HL-60/S4 (cell line): ENCODE data around the gene PLXNA2.

Experiments
- in situ Hi-C: fragments of 300-500 bp; cut with MboI; formaldehyde crosslinking; loops from 2 replicates; pipeline ENCODE4 v1.14.3; 2022; ENCODE audit warnings: low sequenced_read_pairs

Gene PLXNA2

DNA sequence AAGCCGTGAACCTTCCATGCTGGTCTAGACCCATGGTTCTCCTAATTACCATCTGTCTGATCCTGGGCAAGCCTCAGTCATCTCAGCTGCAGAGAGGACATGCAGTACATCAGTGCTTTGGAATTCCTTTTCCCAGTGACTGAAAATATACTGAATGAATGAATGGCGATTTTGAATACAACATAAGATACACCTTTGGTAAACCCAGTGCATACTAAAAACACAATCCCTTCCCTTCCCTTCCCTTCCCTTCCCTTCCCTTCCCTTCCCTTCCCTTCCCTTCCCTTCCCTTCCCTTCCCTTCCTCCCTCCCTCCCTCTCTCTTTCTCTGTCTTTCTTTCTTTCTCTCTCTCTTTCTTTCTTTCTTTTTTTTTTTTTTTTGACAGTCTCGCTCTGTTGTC, 21.3 kb upstream of the PLXNA2 start:
- in situ Hi-C loops: no loop called here

DNA sequence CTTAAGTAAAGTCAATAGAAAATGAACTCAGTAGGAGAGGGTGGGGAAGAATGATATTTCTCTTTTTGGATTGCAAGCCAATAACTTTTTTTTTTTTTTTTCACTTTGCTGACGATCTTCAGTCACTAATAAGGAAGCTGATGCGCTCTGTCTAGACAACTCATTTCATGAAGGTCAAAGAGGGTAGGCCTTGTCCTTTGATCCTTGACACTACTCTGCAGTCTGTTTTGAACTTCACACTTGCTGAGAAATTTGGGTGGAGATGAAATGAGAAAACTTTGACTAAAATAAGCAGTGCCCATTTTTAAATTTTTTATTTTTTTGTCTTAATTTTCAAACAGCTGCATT, 20.9 kb upstream of the PLXNA2 start:
- in situ Hi-C loops: no loop called here

DNA sequence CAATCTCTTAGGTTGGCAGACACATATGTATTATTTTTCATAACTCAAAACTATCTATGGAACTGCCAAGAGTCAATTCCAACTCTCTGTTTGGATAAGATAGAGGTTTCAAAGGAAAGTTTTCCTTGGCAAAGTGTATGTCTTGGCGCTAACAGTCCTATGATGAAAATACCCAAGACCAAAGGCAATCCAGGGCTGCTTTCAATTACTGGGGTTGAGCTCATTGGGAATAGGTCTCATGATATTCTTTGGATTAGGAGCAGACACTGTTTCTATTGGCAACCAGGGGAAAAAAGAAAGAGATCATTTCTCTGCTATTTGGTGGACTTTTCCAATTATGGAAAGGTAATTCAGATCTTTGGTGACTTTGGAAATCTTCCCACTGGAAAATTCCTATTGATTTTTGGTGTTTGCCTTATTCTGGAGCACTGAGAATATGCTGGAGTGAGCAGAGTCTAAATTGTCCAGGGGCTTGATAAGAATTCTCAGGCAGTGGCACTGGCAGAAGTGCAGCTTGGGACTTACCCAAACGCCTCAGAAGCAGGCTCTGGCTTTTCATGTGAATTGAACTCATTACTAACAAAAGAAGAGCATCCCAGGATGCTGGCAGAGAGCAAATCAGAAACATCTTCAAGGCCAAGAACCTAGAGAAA, 20.4 kb upstream of the PLXNA2 start:
- in situ Hi-C loops: no loop called here

DNA sequence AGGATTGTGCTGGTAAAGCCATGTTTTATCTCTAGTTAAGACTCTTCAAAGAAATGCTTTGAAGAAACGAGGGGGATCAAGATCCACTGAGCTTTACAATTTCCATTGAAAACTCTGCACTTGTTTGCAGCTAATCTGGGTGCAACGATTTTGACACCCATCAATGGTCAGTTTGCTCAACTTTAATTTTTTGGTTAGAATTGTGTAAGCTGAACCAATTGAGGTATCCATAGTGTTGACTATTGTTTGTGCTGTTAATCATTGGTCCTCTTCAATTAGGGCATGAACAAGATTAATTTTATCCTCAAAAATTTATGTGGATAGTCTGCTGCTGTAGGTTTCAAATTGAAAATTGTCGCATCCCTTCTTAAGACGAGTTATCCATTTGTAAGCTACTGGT, 17.7 kb upstream of the PLXNA2 start:
- in situ Hi-C loops: no loop called here

DNA sequence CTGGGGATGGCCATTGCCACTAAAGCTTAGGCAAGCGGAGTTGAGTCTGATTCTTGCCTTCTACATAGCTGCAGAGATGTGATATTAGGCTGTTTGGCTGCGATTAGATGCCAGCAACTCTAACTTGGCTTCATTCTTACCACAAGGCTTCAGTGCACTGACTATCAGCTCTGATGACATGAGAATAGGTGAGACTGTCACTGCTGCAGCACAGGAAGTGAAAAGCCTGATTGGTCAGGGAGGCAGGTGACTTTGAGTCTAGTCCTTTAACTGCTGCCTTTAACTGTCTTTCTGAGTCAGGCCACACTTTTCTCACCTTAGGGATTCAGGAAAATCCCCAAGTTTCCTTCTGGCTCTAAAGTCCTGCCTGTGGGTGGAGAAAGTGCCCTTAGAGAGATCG, 14.1 kb upstream of the PLXNA2 start:
- in situ Hi-C loops: no loop called here

DNA sequence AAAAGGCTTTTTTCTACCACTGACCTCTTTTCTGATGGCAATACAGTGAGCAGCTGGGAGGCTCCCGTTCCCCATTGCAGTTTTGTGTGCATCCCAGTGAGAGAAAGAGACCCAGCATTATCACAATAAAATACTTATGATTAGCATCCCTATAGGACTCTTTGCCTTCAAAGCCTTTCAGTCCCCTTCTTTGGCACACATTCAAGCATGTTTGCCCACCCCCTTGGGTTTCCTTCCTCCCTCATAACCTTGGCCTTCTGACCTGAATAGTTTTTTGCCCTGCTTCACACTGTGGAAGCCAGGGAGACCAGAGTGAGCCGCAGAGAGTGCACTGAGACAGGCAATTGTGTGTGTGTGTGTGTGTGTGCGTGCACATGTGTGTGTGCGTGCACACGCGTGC, 13.2 kb upstream of the PLXNA2 start:
- in situ Hi-C loops: no loop called here

DNA sequence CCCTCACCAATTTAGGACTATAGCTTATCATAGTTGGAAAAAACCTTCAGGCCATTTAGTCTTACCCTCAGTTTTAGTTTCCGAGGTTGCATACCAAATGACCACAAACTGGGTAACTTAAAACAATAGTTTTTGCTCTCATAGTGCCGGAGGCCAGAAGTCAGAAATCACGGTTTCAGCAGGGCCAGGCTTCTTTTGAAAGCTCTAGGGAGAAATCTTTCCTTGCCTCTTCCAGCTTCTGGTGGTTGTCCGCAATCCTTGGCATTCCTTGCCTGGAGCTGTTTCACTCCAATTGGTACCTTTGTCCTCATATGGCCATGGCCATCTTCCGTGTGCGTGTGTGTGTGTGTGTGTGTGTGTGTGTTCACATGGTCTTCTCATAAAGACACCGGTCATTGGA, 12.4 kb upstream of the PLXNA2 start:
- in situ Hi-C loops: no loop called here

DNA sequence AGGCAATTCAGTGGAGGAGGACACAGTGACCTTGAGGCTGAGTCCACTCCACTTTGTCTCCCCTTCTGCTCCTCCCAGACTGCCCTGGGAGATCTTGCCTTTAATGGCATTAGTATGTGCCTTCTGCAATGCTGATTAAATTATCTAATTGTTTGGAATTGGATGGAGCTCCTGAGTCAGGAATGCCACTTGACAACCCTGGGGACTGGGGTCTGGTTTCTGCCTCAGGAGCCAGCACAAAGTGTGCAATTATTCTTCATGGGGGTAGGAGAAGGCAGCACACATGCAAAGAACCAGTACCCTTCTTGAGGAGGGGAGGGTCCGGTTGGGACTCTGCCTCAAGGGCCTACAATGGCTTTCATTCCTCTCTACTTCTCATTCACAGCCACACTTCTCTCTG, 11.9 kb upstream of the PLXNA2 start:
- in situ Hi-C loops: no loop called here

DNA sequence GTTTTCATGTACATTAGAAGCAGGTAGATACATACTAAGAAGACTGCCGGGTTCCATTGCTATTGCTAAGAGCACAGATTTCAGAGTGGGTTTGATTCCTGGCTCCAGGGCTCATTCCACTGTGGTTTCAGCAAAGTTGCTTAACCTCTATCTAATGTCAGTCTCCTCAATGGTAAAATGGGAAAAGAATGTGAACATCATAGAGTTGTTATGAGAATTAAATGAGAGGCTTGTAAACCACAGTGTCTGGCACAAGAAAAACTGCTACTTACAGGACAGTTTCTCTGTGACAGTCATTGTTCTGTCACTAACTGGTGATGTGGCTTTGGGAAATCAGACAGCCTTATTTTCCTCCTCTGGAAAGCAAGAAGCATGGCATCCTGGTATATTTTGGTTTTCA, 10.7 kb upstream of the PLXNA2 start:
- in situ Hi-C loops: no loop called here

DNA sequence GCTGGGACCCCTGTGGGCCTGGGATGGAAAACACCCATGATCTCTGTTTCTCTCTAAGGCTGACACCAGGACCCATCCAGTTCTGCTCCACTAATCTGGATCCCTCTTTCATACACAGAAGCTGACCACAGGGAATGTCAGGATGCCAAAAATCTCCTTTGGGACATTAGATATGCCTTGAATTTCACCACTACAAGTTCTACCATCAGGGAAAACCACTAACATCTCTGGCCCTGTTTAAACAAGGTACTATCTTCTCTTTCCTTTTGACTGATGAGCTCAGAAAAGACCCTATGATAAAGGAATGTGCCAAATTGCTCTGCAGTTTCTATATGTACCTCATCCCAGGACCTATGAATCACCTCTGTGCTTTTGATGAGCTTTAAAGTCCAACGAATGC, 10.2 kb upstream of the PLXNA2 start:
- in situ Hi-C loops: no loop called here

DNA sequence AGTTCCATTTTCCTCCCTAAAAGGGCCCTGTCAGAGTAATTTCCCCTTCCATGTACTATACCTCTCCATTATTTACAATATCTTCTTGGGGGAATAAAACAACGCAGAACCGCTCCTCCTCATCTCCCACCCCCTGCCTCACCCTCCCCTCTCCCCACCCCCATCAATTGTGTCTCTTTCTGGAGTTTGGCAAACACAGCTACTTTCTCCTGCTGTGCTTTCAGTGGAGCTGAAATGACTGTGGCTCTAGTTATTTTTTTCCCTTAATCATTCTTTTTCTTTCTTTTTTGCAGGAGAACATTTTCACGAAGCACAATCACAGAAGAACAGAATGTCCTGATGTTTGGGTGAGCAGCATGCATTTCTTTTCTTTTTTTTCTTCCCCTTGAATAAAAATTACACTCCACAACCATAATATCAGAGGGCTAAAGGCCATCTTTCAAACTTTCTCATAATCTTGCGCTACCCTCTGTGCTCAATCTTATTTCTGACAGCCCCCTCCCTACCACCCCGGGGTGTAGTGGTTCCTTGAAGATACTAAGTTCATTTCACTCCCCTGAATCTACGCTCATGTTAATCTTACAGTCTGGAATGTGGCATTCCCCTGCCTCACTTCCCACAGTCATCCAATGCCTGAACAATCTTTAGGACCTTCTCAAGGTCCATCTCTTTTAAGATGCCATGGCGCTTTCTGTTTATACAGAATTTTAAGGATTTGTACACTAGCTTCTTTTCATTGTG, 8.8 kb upstream of the PLXNA2 start:
- in situ Hi-C loops: no loop called here

DNA sequence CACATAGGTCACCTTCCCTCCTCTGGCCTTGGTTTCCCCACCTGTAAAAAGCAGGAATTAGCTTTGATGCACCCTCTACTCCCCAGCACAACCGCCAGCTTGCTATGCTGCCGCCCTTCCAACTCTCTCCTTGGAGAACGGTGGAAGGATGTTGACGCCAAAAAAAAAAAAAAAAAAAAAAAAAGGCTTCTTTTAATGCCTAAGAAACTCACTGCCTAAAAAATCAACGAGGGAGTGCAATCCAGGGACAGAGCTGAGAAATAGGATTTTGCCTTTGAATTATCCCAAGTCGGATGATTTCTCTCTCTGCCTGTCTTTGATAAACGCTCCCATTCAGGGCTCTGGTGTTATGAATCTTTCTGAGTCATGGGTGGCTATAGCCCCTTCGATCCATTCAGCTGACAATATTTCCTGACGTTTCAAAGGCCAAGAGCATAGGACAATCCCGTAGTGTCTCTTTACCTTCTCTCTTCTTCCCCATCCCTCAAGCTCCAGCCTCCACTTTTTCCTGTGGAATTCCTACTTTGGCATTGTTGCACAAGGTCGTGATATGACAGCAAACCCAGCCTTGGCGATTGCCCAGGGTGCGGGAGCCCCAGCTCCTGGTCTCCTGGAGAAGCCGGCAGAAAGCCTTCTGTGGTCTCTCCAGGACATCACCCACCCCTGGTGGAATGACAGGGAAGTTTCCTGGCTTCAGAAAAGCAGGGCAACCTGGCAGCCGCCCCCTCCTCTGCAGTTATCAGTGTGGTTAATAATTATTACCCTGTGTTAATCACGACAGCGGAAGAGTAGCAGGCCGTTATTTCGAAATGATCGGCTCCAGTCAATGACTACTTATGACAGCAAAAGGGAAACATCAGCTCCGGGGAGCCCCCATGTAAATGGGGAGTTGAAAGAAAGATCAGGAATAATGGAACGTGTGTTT, 8.0 kb upstream of the PLXNA2 start:
- in situ Hi-C loops: no loop called here

DNA sequence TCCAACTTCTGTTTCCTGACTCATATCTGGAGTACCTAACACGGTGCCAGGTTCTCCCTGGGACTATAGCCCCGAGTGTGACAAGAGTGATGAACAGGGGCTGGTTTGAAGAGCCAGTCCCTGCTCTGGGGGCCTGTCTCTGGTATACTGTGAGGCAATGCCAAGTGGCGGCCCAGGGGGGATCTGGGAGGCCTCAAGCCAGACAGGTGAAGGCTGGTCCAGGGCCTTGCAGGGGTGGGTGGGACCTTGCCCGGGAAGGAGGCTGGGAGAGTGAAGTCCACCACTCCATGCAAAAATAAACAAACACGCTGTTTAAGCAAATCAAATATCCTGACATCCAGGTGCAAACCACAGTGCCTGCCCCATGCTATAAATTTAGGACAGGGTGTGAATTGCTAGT, 6.8 kb upstream of the PLXNA2 start:
- in situ Hi-C loops: no loop called here

DNA sequence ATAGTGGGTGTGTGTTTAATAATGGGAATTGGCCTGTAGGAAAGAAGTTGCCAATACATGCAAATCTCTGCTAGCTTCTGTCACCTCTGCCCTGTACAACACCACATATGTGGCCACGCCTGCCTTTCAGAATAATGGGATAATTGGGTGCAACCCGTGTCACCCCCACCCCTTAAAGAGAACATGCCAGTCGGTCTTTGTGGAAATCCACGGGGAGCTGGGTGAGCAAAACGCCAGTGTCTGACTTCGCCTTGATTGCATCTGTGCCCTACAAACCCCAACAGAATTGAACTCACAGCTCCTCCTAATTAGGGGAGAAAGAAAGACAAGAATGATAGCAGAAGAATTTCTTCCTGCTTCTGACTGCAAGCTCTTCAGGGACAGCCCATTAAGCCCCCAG, 6.4 kb upstream of the PLXNA2 start:
- in situ Hi-C loops: no loop called here

DNA sequence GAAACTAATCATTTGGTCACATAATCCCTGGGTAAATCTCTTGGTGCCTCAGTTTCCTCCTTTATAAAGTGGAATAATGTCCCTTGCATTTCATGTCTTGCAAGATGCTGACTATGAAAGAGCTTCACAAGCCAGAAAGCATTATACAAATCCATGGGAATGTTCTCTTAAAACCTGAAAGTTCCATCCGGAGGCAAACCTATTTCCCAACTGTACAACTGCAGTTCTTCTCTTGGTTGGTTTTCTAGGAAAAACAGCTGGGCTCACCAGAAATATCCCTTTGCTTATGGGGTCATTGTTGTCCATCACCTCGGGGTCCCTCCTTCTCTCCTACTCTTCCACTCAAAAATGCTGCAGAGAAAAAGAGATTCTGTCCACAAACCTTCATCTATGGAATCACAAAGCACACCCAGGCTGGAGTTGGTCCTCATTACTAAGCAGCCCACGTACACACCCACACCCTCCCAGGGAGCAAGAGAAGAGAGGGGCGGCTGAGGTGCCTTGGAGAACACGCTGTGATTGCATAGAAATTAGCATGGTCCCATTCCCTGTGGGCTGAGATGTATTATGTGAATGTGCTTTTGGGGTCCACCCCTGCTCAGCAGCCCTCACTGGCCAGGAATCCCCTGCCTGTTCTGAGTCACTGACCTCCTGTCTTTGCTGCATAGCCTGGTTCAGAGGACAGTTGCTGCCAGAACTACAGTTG, 5.0 kb upstream of the PLXNA2 start:
- in situ Hi-C loops: loop anchor here (10.0 kb wide), 1 partner anchor 234 kb away; no protein-coding TSS in a partner anchor

DNA sequence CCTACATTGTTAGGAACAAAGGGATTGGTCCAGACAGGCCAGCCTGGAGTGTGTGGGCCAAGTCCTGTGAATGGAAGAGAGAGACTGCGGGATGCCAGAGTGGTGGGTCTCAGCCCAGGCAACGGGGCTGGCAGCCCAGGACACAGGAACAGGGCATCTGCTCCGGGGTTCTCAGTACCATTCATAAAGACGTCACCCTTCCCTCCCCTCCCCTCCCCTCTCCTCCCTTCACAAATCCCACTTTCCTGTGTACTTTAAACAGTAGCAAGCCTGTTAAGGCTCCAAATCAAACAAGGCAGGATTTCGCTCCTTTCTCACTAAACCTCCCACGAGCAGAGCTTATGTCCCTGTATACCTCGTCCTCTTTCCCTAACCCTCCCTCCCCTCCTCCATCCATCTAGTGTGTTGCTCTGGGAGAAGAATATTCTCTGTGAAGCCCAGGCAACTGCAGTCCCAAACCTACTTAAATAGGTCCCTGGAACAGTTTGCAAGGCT, 4.2 kb upstream of the PLXNA2 start:
- in situ Hi-C loops: loop anchor here (10.0 kb wide), 1 partner anchor 234 kb away; no protein-coding TSS in a partner anchor

DNA sequence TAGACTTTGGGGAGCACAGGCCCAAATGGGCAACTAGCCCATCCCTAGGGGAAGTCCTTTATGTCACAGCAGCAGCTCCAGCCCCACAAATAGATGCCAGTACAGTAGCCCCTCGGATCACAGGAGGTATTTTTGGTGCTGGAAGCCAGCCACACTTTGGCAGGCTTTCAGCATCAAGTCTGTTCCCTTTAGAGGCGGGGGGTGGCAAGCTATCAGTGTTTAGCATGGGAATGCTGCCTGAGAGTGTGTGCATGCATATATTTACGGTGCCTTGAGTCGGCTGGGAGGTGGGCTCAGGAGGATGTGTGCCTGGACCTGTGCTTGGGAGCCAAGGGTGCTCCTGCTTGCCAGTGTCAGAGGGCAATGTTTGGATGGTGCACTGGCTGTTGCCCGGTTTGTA, 3.5 kb upstream of the PLXNA2 start:
- in situ Hi-C loops: loop anchor here (10.0 kb wide), 1 partner anchor 233 kb away; no protein-coding TSS in a partner anchor

DNA sequence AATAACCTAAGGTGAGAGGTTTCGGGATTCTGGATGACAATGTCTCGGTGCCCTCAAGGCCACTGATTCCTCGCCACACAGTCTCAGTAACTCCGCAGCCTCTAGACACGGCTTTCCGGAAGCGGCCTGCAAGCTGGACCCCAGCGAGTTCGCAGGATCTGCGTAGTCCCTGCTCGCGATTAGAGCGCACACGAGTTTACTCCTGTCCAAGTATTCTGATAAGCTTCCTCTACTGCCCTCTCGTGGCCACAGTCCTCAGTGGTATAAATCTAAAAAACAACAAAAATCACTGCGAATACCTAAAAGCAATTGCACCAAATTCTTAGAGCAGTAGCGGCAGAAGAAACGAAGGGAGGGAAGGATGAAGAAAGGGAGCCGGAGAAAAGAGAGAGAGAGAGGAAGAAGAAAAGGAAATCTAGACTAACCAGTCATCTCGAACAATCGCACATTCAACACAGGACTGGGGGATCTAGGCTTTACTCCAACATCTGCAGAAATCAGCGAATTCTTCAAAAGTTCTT, 1.1 kb upstream of the PLXNA2 start:
- in situ Hi-C loops: loop anchor here (10.0 kb wide), 1 partner anchor 230 kb away; no protein-coding TSS in a partner anchor

DNA sequence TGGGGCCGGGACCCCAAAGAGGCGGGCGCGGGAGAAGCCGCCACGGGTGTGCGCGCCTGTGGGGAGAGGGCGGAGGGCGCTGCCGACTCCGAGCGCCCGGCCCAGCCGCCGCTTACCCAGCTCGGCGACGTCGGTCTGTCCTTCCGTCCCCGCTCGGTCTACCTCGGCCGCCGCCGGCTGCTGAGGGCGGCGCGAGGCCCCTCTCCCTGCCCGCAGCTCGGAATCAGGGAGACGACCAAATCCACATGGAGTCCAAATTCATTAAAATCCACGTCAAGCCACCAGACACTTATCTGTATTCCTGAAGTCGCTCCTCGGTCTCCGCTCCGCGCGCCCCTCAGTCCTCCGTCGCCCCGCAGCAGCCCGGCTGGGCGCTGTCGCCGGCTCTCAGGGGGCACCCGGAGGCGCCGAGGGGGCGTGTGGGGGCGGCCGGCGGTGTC, 637 bp downstream of the PLXNA2 start:
- in situ Hi-C loops: loop anchor here (10.0 kb wide), 1 partner anchor 229 kb away; no protein-coding TSS in a partner anchor

DNA sequence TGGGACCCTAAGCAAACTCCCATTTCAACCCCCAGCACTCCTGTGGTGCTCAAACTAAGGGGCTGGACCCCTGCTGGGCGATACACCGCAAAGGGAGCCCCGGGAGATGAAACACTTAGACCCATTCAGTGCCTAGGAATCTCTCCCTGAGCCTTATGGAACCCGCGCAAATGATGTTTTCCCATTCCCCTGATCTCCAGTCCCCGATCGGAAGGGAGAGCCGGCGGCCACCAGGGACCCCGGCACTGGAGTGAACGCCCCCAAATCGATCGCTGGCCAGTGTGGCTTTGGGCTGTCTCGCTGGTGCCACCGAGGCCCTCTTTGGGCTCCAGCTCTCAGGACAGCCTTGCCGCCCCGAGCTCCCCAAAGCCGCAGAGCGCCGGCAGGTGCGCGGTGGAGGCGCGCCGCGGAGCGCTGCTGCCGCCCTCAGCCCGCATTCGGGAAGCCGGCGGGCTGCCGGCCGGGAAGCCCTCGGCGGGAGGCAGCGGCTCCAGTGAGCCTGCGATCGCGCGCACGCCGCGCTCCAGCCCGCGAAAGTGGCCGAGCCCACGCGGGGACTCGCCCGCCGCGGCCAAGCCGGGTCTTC, 1.1 kb downstream of the PLXNA2 start:
- in situ Hi-C loops: loop anchor here (10.0 kb wide), 1 partner anchor 228 kb away; no protein-coding TSS in a partner anchor
